Mesendoderm (in vitro differentiated cells): ENCODE data around the gene NFAM1.

Experiments
- DNase-seq: peaks from one replicate; pipeline ENCODE4 v3.0.0; 2013
- H2AK5ac ChIP-seq: 2 replicates; pipeline ENCODE4 v1.6.1; 2013; ENCODE audit warnings: low read length, inconsistent platforms
- H2BK120ac ChIP-seq: 2 replicates; pipeline ENCODE4 v1.6.1; 2013; ENCODE audit warnings: low read depth, mild to moderate bottlenecking, low read length, moderate library complexity, mixed read lengths
- H2BK15ac ChIP-seq: replicated peaks from 2 replicates; pipeline ENCODE4 v1.6.1; 2013; ENCODE audit warnings: low read depth, mild to moderate bottlenecking, moderate library complexity
- H2BK5ac ChIP-seq: 2 replicates; pipeline ENCODE4 v1.6.1; 2013; ENCODE audit warnings: low read length, inconsistent platforms
- H3K18ac ChIP-seq: 2 replicates; pipeline ENCODE4 v1.6.1; 2013; ENCODE audit warnings: mild to moderate bottlenecking, low read length, mixed read lengths
- H3K23ac ChIP-seq: one replicate; pipeline ENCODE4 v1.6.1; 2013; ENCODE audit warnings: low read length
- H3K27ac ChIP-seq: 2 replicates; pipeline ENCODE4 v1.5.1; 2013; ENCODE audit warnings: low read depth, mild to moderate bottlenecking, inconsistent platforms, low read length, moderate library complexity
- H3K27me3 ChIP-seq: 2 replicates; pipeline ENCODE4 v1.6.1; 2013; ENCODE audit warnings: low read length, control low read depth, mild to moderate bottlenecking, inconsistent platforms; ENCODE audit not compliant: insufficient read depth, poor library complexity
- H3K36me3 ChIP-seq: 2 replicates; pipeline ENCODE4 v1.6.1; 2013; ENCODE audit warnings: low read length, inconsistent platforms; ENCODE audit not compliant: control insufficient read depth, insufficient read depth
- H3K4ac ChIP-seq: one replicate; pipeline ENCODE4 v1.6.1; 2013; ENCODE audit warnings: low read depth, mild to moderate bottlenecking, low read length, moderate library complexity
- H3K4me1 ChIP-seq: 2 replicates; pipeline ENCODE4 v1.6.1; 2013; ENCODE audit warnings: low read depth, low read length, inconsistent platforms; ENCODE audit not compliant: control insufficient read depth
- H3K4me2 ChIP-seq: 2 replicates; pipeline ENCODE4 v1.6.1; 2013; ENCODE audit warnings: low read length
- H3K4me3 ChIP-seq: 2 replicates; pipeline ENCODE4 v1.5.1; 2013; ENCODE audit warnings: mild to moderate bottlenecking, low read length
- H3K56ac ChIP-seq: one replicate; pipeline ENCODE4 v1.6.1; 2013; ENCODE audit warnings: low read length
- H3K79me1 ChIP-seq: 2 replicates; pipeline ENCODE4 v1.6.1; 2013; ENCODE audit warnings: low read length, inconsistent platforms
- H3K79me2 ChIP-seq: 2 replicates; pipeline ENCODE4 v1.6.1; 2013; ENCODE audit warnings: mild to moderate bottlenecking, low read length; ENCODE audit not compliant: control insufficient read depth, insufficient read depth
- H3K9ac ChIP-seq: 2 replicates; pipeline ENCODE4 v1.6.1; 2013; ENCODE audit warnings: low read length, inconsistent platforms
- H4K5ac ChIP-seq: one replicate; pipeline ENCODE4 v1.6.1; 2013; ENCODE audit warnings: low read length
- H4K8ac ChIP-seq: one replicate; pipeline ENCODE4 v1.6.1; 2013; ENCODE audit warnings: low read depth, mild to moderate bottlenecking, control low read depth, low read length, moderate library complexity
- WGBS: extraction: QIAGEN DNeasy Blood & Tissue Kit; methylation state at CpG from one replicate; pipeline ENCODE4 v1.1.7; 2013; ENCODE audit warnings: low lambda C conversion rate, missing lambda C conversion rate; ENCODE audit not compliant: insufficient coverage; ENCODE audit errors: extremely low coverage; 5-methylcytosine and 5-hydroxymethylcytosine counted together

NFAM1 gene

DNA sequence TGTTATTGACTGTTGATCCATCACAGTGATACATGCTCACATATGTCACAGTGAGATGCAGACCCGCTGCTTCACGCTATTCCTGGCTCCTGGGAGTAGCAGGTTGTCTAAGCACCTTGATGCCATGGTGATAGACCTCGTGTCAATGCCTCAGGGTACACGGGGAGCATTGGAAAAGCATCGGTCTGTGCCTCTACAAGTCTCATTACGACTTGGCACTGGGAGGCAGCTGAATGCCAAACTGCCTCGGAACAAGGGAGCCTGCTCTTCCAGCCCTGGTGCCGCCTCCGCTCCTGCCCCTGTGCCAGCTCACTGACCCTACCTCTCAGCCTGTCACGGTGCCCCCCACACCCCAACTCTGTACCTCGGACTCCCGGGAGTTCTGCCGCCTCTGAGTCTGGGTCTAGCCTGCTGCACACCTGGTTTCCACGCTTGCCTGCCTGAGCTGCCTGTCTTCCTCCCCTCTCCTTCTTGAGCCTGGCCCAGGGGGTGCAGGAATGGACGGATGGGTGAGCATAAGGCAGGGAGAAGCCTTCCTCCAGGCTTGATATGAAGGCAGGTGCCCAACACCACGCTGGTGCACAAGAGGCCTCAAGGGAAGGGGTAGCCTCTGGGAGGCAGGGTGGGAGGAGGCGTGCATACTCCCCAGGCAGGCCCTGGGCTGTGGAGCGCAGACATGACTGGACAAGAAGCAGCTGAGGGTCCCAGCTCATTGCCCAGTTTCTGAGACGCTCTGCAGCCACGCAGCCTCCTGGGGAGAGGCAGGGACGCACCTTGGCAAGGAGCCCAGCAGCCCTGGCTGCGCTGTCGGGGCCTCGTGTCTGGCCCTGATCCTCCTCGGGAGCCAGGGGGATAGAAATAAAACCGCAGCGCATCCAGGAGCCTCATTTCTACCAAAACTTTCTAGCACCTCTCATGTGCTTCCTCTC lies 1.8 kb upstream of the NFAM1 start:
- H3K4me2 ChIP-seq: no peak overlapping the region
- WGBS: no CpG with 5 or more reads among the region's 27 CpGs

GRCh38 chr22:42432818-42433217 lies 615 bp upstream of the NFAM1 start:
- no peaks in the 10 kb centered on the region for H3K79me2 ChIP-seq
- no peak overlapping the region for H3K4ac ChIP-seq
- H3K4me2 ChIP-seq: no peak overlapping the region
- DNase-seq: no peak
- H2BK15ac ChIP-seq: no peak overlapping the region
- H3K4me1 ChIP-seq: no peaks in the 10 kb centered on the region
- H3K79me1 ChIP-seq: no peaks in the 10 kb centered on the region
- no peak overlapping the region for H3K9ac ChIP-seq
- H3K27me3 ChIP-seq: no peaks in the 10 kb centered on the region
- no peaks in the 10 kb centered on the region for H3K36me3 ChIP-seq
- H4K8ac ChIP-seq: no peak overlapping the region
- no CpG with 5 or more reads among the region's 8 CpGs for WGBS
- H4K5ac ChIP-seq: no peak overlapping the region
- H2AK5ac ChIP-seq: no peak overlapping the region
- no peak overlapping the region for H2BK120ac ChIP-seq
- no peak overlapping the region for H3K27ac ChIP-seq
- no peak overlapping the region for H3K4me3 ChIP-seq
- no peak overlapping the region for H3K56ac ChIP-seq
- no peak overlapping the region for H3K23ac ChIP-seq
- no peak overlapping the region for H2BK5ac ChIP-seq
- no peak overlapping the region for H3K18ac ChIP-seq

More for the DNA sequence above, 1.8 kb upstream of the NFAM1 start:
- H3K79me1 ChIP-seq: no peaks in the 10 kb centered on the region
- H2AK5ac ChIP-seq: no peak overlapping the region
- H4K5ac ChIP-seq: no peak overlapping the region
- H3K4me3 ChIP-seq: no peak overlapping the region
- H3K4me1 ChIP-seq: no peaks in the 10 kb centered on the region
- H3K4ac ChIP-seq: no peak overlapping the region
- H2BK120ac ChIP-seq: no peak overlapping the region
- no peak overlapping the region for H3K9ac ChIP-seq
- no peaks in the 10 kb centered on the region for H3K79me2 ChIP-seq
- H3K27me3 ChIP-seq: no peaks in the 10 kb centered on the region
- H3K56ac ChIP-seq: no peak overlapping the region
- H3K27ac ChIP-seq: no peak overlapping the region
- H2BK5ac ChIP-seq: no peak overlapping the region
- no peaks in the 10 kb centered on the region for H3K36me3 ChIP-seq
- no peak overlapping the region for H2BK15ac ChIP-seq
- H3K18ac ChIP-seq: no peak overlapping the region
- no peak overlapping the region for H4K8ac ChIP-seq
- H3K23ac ChIP-seq: peak overlapping the region; percentile 17
- DNase-seq: no peak

DNA sequence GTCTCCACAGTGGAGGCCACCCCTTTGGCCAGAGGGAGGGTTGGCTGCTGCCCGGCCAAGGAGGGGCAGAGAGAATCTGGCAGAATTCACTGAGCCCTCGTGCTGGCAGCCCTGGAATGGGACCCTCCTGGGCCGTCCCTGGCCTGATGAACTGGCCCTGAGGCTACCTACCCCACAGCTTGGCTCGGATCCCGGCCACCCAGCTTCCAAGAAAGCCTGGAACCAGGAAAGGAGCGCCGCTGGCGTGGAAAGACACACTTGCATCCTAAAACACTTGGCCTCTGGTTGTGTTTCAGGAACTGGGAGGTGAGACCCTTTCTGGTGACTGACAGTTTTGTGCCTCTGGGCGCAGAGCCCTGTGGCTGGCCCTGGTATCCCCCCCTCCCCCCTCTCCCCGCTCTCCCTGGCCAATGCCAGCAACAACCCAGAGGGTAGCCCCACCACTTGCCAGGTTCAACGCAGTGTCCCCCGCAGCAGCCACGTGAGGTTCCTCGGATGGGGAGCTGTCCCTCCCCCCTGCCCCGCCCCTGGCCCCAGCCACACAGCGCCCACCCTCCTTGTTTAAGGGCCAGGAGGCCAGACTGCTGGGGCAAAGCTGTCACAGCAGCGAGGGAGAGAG lies 693 bp downstream of the NFAM1 start:
- Histone ChIP-seq H2BK5ac (no peak overlapping the region), H3K27me3 (no peaks in the 10 kb centered on the region)

DNA sequence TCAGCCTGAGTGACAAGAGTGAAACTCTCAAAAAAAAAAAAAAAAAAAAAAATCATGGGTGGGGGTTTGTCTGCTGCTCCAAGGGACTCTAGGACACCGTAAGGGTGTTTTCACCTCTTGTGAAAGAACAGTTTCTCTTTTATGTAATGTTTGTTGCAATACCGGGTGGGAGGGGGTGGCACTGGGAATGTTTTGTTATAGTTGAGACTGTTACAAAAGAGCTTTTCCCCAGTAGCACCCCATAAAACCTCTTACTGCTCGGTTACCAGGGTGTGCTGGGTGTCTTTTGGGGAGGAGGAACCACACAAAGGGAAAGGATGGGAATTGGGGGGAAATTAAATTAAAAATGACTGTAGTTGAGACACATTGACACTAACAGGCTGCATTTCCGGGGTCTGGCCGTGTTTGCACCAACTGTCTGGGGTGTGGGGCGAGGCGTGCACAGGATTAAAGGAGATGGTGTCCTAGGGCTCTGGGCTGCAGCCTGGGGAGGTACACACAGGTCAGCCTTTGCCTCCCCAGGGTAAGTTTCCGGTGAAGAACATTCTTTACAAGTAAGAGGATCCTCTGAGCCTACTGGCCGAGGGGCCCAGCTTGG lies 1.6 kb downstream of the NFAM1 start:
- no peak overlapping the region for H3K4me3 ChIP-seq
- no peak overlapping the region for H3K4me2 ChIP-seq
- no peaks in the 10 kb centered on the region for H3K79me2 ChIP-seq
- H4K8ac ChIP-seq: no peak overlapping the region
- H3K23ac ChIP-seq: no peak overlapping the region
- no peak overlapping the region for H2BK120ac ChIP-seq
- no peak overlapping the region for H3K56ac ChIP-seq
- no peaks in the 10 kb centered on the region for H3K79me1 ChIP-seq
- no peaks in the 10 kb centered on the region for H3K27me3 ChIP-seq
- no peak overlapping the region for H2BK5ac ChIP-seq
- WGBS: no CpG with 5 or more reads among the region's 9 CpGs
- H2BK15ac ChIP-seq: no peak overlapping the region
- H3K27ac ChIP-seq: no peak overlapping the region
- H3K36me3 ChIP-seq: no peaks in the 10 kb centered on the region
- no peak for DNase-seq
- no peak overlapping the region for H4K5ac ChIP-seq
- no peak overlapping the region for H3K9ac ChIP-seq
- no peak overlapping the region for H3K18ac ChIP-seq
- no peak overlapping the region for H3K4ac ChIP-seq
- no peak overlapping the region for H2AK5ac ChIP-seq
- H3K4me1 ChIP-seq: no peaks in the 10 kb centered on the region

More for the DNA sequence above, 693 bp downstream of the NFAM1 start:
- Histone ChIP-seq H3K79me2 (no peaks in the 10 kb centered on the region), H3K18ac (peak overlapping the region; percentile 22), H3K27ac (no peak overlapping the region), H3K56ac (peak overlapping the region; percentile 47), H4K8ac (no peak overlapping the region), H3K4me3 (no peak overlapping the region), H2BK120ac (no peak overlapping the region), H4K5ac (no peak overlapping the region), H2AK5ac (no peak overlapping the region), H3K36me3 (no peaks in the 10 kb centered on the region), H2BK15ac (no peak overlapping the region), H3K4me2 (no peak overlapping the region), H3K9ac (no peak overlapping the region), H3K23ac (no peak overlapping the region), H3K4ac (no peak overlapping the region), H3K79me1 (no peaks in the 10 kb centered on the region), H3K4me1 (no peaks in the 10 kb centered on the region)
- WGBS: no CpG with 5 or more reads among the region's 17 CpGs
- DNase-seq: no peak

DNA sequence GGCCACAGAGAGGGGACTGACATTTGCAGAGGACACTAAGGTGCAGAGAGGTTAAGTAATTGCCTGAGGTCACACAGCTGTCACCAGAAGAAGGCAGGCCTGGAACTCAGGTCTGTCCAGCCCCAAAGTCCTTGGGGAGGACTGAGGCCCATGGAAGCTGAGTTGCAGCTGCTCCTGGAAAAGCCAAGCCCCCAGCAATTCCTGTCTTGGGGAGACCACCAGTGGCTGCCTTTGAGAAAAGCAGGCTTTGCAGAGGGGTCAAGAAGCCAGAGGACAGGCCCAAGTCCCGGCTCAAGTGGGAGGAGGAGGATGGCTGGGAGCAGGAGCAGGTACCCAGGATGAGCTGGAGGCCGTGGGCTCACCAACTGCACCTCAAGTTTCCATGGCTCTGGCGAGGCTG lies 3.4 kb downstream of the NFAM1 start:
- no peaks in the 10 kb centered on the region for H3K36me3 ChIP-seq
- H3K23ac ChIP-seq: no peak overlapping the region
- H3K79me1 ChIP-seq: no peaks in the 10 kb centered on the region
- no peak overlapping the region for H4K8ac ChIP-seq
- no peak overlapping the region for H3K56ac ChIP-seq
- no peaks in the 10 kb centered on the region for H3K4me1 ChIP-seq
- H3K27ac ChIP-seq: no peak overlapping the region
- no peak overlapping the region for H3K4me3 ChIP-seq
- no peak overlapping the region for H4K5ac ChIP-seq
- no peak overlapping the region for H2BK120ac ChIP-seq
- H3K9ac ChIP-seq: no peak overlapping the region
- H2AK5ac ChIP-seq: no peak overlapping the region
- WGBS: no CpG with 5 or more reads among the region's 3 CpGs
- no peaks in the 10 kb centered on the region for H3K79me2 ChIP-seq
- no peak overlapping the region for H2BK5ac ChIP-seq
- H3K4me2 ChIP-seq: no peak overlapping the region
- no peak for DNase-seq
- H3K4ac ChIP-seq: no peak overlapping the region
- H3K18ac ChIP-seq: no peak overlapping the region
- H3K27me3 ChIP-seq: no peaks in the 10 kb centered on the region
- H2BK15ac ChIP-seq: no peak overlapping the region
